Lower leg skin (tissue), 3 donors: ENCODE measurements around the gene MYO3B.

ENCODE experiments used
- POLR2A ChIP-seq, 2 donors: fragments of 450-650 bp; IDR thresholded peaks; one replicate each; pipeline ENCODE4 v1.6.1; 2016 to 2017; ENCODE audit warnings: antibody characterized with exemption in 2 of 2, mild to moderate bottlenecking in 1 of 2, moderate library complexity in 1 of 2
- TF ChIP-seq, protein P1 (sequence below), 3 donors: fragments of 450-650 bp; IDR thresholded peaks; one replicate each; pipeline ENCODE4 v1.5.1; 2016; ENCODE audit warnings: antibody characterized with exemption in 3 of 3, mild to moderate bottlenecking in 3 of 3, moderate library complexity in 2 of 3

- TF ChIP-seq, protein P1, sequence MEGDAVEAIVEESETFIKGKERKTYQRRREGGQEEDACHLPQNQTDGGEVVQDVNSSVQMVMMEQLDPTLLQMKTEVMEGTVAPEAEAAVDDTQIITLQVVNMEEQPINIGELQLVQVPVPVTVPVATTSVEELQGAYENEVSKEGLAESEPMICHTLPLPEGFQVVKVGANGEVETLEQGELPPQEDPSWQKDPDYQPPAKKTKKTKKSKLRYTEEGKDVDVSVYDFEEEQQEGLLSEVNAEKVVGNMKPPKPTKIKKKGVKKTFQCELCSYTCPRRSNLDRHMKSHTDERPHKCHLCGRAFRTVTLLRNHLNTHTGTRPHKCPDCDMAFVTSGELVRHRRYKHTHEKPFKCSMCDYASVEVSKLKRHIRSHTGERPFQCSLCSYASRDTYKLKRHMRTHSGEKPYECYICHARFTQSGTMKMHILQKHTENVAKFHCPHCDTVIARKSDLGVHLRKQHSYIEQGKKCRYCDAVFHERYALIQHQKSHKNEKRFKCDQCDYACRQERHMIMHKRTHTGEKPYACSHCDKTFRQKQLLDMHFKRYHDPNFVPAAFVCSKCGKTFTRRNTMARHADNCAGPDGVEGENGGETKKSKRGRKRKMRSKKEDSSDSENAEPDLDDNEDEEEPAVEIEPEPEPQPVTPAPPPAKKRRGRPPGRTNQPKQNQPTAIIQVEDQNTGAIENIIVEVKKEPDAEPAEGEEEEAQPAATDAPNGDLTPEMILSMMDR (IDR thresholded peaks at IDR 0.05): no peak
- TF ChIP-seq POLR2A (IDR thresholded peaks at IDR 0.05): no peak
Observed at GRCh38 chr2:170475878-170476277, 297.9 kb downstream of the MYO3B start.
